HepG2 (cell line): ENCODE data around the gene CFTR. TPM values are rescaled to one million over a fixed set of nuclear protein-coding genes. Genes with fewer than 3 reads are reported as not detected.

ENCODE experiments used
- ATAC-seq: fragments of 200-7000 bp; cut with Tn5 transposase; 3 replicates; pipeline ENCODE4 v1.9.1; 2020; ENCODE audit warnings: mild to moderate bottlenecking, moderate library complexity
- Bru-seq: library from RNA; stranded (reverse); fragments of 400-500 nt; gene quantifications from one replicate; lab custom pipeline; 2021; lab: Mats Ljungman, UMichigan
- BruChase-seq, 2 experiments: library from RNA; stranded (reverse); fragments of 400-500 nt; gene quantifications; one replicate each; lab custom pipeline; 2021; lab: Mats Ljungman, UMichigan
- BruUV-seq: library from RNA; stranded (reverse); fragments of 400-500 nt; replicated peaks from 2 replicates; lab custom pipeline; 2021; lab: Mats Ljungman, UMichigan
- CTCF ChIA-PET: fragments of 300-600 bp; formaldehyde crosslinking; extraction: SDS; loops from one replicate; lab custom pipeline; 2021; ENCODE audit warnings: low total read pairs, inconsistent platforms, low intra/inter-chr PET ratio; lab: Yijun Ruan, JAX
- POLR2A ChIA-PET: fragments of 350-600 bp; sonication (Branson Sonifier 250); formaldehyde crosslinking; loops from one replicate; lab custom pipeline; 2020; ENCODE audit warnings: antibody characterized with exemption, inconsistent platforms; lab: Yijun Ruan, JAX
- DNase-seq: peaks from one replicate; pipeline ENCODE4 v3.0.0-alpha.2; 2015; ENCODE audit warnings: low spot score
- FAIRE-seq: peaks from 3 replicates; lab custom pipeline; 2011; peaks lifted over from hg19 to GRCh38; lab: Jason Lieb, UNC
- H2AFZ ChIP-seq: one replicate; pipeline ENCODE4 v1.6.1; 2011; ENCODE audit warnings: low read length, inconsistent platforms
- H3K27ac ChIP-seq: fragments of 300-600 bp; 3 replicates; pipeline ENCODE4 v1.8.0; 2011; ENCODE audit warnings: mixed run types, mild to moderate bottlenecking, mixed read lengths, low read length, inconsistent platforms; ENCODE audit not compliant: insufficient read depth; ENCODE audit errors: extremely low read length
- H3K27me3 ChIP-seq, 2 experiments: fragments of 200-600 bp in 1 of 2; 2 replicates in 1 of 2; 3 replicates in 1 of 2; pipeline versions ENCODE4 v1.6.0 to v1.8.0; 2011; ENCODE audit warnings: low read length in 2 of 2, mild to moderate bottlenecking in 2 of 2, moderate library complexity in 2 of 2, inconsistent platforms in 1 of 2; ENCODE audit not compliant: insufficient read depth in 2 of 2, control insufficient read depth in 1 of 2
- H3K36me3 ChIP-seq, 2 experiments: fragments of 200-600 bp in 1 of 2; replicated peaks in 1 of 2; 2 replicates in 1 of 2; 3 replicates in 1 of 2; pipeline versions ENCODE4 v1.5.1 to v1.8.0; 2011; ENCODE audit warnings: low read length in 2 of 2, inconsistent platforms in 1 of 2; ENCODE audit not compliant: insufficient read depth in 2 of 2, control insufficient read depth in 1 of 2
- H3K4me1 ChIP-seq: 2 replicates; pipeline ENCODE4 v1.5.1; 2012; ENCODE audit warnings: low read length, inconsistent platforms; ENCODE audit not compliant: insufficient read depth
- H3K4me2 ChIP-seq: 2 replicates; pipeline ENCODE4 v1.6.0; 2011; ENCODE audit warnings: low read depth, low read length, inconsistent platforms
- H3K4me3 ChIP-seq, 3 experiments: fragments of 200-600 bp in 1 of 3; sonication (generic), shearing (Covaris generic) in 1 of 3; replicated peaks in 1 of 3; 2 replicates each; pipeline ENCODE4 v1.5.1; 2011 to 2016; ENCODE audit warnings: low read length in 3 of 3, inconsistent platforms in 2 of 3, low read depth in 2 of 3, mild to moderate bottlenecking in 2 of 3, control low read depth in 1 of 3, mixed read lengths in 1 of 3; ENCODE audit not compliant: insufficient read depth in 1 of 3
- H3K79me2 ChIP-seq: one replicate; pipeline ENCODE4 v1.6.1; 2011; ENCODE audit warnings: low read length, inconsistent platforms; ENCODE audit not compliant: insufficient read depth
- H3K9ac ChIP-seq: 2 replicates; pipeline ENCODE4 v1.6.0; 2011; ENCODE audit warnings: mild to moderate bottlenecking, low read depth, low read length, inconsistent platforms; ENCODE audit not compliant: insufficient read depth
- H3K9me3 ChIP-seq: 2 replicates; pipeline ENCODE4 v1.5.1; 2012; ENCODE audit warnings: mild to moderate bottlenecking, low read length
- H4K20me1 ChIP-seq: 2 replicates; pipeline ENCODE4 v1.6.0; 2011; ENCODE audit warnings: inconsistent platforms, mild to moderate bottlenecking, low read length, moderate library complexity; ENCODE audit not compliant: insufficient read depth
- AGO1 ChIP-seq: fragments of 200-400 bp; formaldehyde crosslinking; IDR thresholded peaks from 2 replicates; pipeline ENCODE4 v1.6.1; 2017; ENCODE audit warnings: mild to moderate bottlenecking, low read depth, low read length, moderate library complexity; ENCODE audit not compliant: poor library complexity, severe bottlenecking
- DNMT3B ChIP-seq: conservative IDR thresholded peaks from 2 replicates; pipeline ENCODE4 v1.6.1; 2016; ENCODE audit warnings: missing biosample characterization, control low read depth
- GABPB1 ChIP-seq: IDR thresholded peaks from 2 replicates; pipeline ENCODE4 v1.6.1; 2016; ENCODE audit warnings: mild to moderate bottlenecking, missing genetic modification reagents, moderate library complexity, missing compliant biosample characterization
- PAF1 ChIP-seq: IDR thresholded peaks from 2 replicates; pipeline ENCODE4 v1.6.1; 2016; ENCODE audit warnings: missing genetic modification reagents, missing compliant biosample characterization
- TP53 ChIP-seq: sonication (generic); formaldehyde crosslinking; conservative IDR thresholded peaks from 2 replicates; pipeline ENCODE4 v1.4.0; 2020; ENCODE audit warnings: missing genetic modification reagents
- ZNF20 ChIP-seq: sonication (generic); formaldehyde crosslinking; IDR thresholded peaks from 2 replicates; pipeline ENCODE4 v1.4.0; 2020; ENCODE audit warnings: mild to moderate bottlenecking, moderate library complexity, missing genetic modification reagents
- ZNF251 ChIP-seq: sonication (generic); formaldehyde crosslinking; IDR thresholded peaks from 2 replicates; pipeline ENCODE4 v1.9.0; 2021; ENCODE audit warnings: mild to moderate bottlenecking, missing genetic modification reagents
- ZSCAN25 ChIP-seq: sonication (generic); formaldehyde crosslinking; IDR thresholded peaks from 2 replicates; pipeline ENCODE4 v1.8.0; 2022; ENCODE audit warnings: mild to moderate bottlenecking, missing genetic modification reagents
- WGBS: methylation state at CpG from one replicate; pipeline ENCODE4 v1.1.6; 2017; ENCODE audit warnings: low lambda C conversion rate; 5-methylcytosine and 5-hydroxymethylcytosine counted together
- in situ Hi-C: cut with HindIII; loops from 2 replicates; pipeline ENCODE4 v1.10.0; 2017; ENCODE audit warnings: low pct_unique_long_range_greater_than_20kb; ENCODE audit not compliant: extremely low pct_ligation_motif_present
- intact Hi-C: fragments of 100-400 bp; cut with micrococcal nuclease; formaldehyde crosslinking; loops from one replicate; pipeline ENCODE4 v1.10.0; 2022; ENCODE audit not compliant: unreplicated experiment
- long read RNA-seq, 2 experiments: library from RNA in 1 of 2; library from polyadenylated mRNA in 1 of 2; stranded (forward) in 1 of 2; unstranded in 1 of 2; transcript quantifications; one replicate each; pipeline ENCODE4 v2.0.0, GENCODE V29; 2019 to 2022
- polyA minus RNA-seq, 3 experiments: library from RNA; depleted of rRNA, polyadenylated mRNA; stranded (reverse); fragments of >200 nt; gene quantifications; 2 replicates each; pipeline ENCODE4 v1.2.3, GENCODE V29; 2011; ENCODE audit warnings: low replicate concordance in 1 of 3
- polyA plus RNA-seq, 8 experiments: library from polyadenylated mRNA; depleted of rRNA in 3 of 8; stranded (reverse) in 7 of 8; unstranded in 1 of 8; fragments of >200 nt; fragmentation: Illumina TruSeq in 4 of 8; extraction: Trizol in 4 of 8; gene quantifications; 2 replicates each; pipeline versions ENCODE4 v1.2.1 to v1.2.3, GENCODE V29; 2011 to 2016; ENCODE audit warnings: low read depth in 4 of 8, missing spikeins in 1 of 8, mixed read lengths in 1 of 8; ENCODE audit not compliant: insufficient read depth in 1 of 8
- total RNA-seq, 5 experiments: library from RNA; depleted of rRNA; stranded (reverse); fragments of >200 nt; fragmentation: Illumina TruSeq; extraction: Trizol; gene quantifications; 2 replicates each; pipeline ENCODE4 v1.2.3, GENCODE V29; 2016; ENCODE audit warnings: low read depth in 1 of 5
- TF ChIP-seq, protein P1 (sequence below): sonication (generic); formaldehyde crosslinking; IDR thresholded peaks from 2 replicates; pipeline ENCODE4 v1.4.0; 2020; ENCODE audit warnings: missing genetic modification reagents, mild to moderate bottlenecking, borderline replicate concordance

The CFTR gene
- total RNA-seq (2016; rRNA removed; fragmentation: Illumina TruSeq; extraction: Trizol) (not detected in 2 replicates), polyA plus RNA-seq (2011; rRNA removed) (not detected in 2 replicates), polyA minus RNA-seq (2011; rRNA and poly(A)+ RNA removed; ENCODE audit: low replicate concordance) (0.05 TPM in 1 of 2 replicates, not detected in the other), Bru-seq, nascent RNA (percentile 2 among the genes with signal in this experiment), BruChase-seq, experiment 1, labeled RNA remaining after a 6-hour chase (not detected), BruChase-seq, experiment 2, labeled RNA remaining after a 2-hour chase (percentile 2 among the genes with signal in this experiment)
- total RNA-seq (2016; cell fraction: cytosol; rRNA removed; fragmentation: Illumina TruSeq; extraction: Trizol; ENCODE audit: low read depth), result not detected in 2 replicates
- not detected in 2 replicates for total RNA-seq (2016; cell fraction: insoluble cytoplasmic fraction; rRNA removed; fragmentation: Illumina TruSeq; extraction: Trizol)
- not detected in 2 replicates for total RNA-seq (2016; cell fraction: membrane; rRNA removed; fragmentation: Illumina TruSeq; extraction: Trizol)
- not detected in 2 replicates for total RNA-seq (2016; cell fraction: nucleus; rRNA removed; fragmentation: Illumina TruSeq; extraction: Trizol)
- not detected in 2 replicates for polyA plus RNA-seq (2011; cell fraction: cytosol; rRNA removed)
- polyA plus RNA-seq (2011; cell fraction: nucleus; rRNA removed), result not detected in 2 replicates
- polyA plus RNA-seq (2012), result not detected in 2 replicates
- polyA plus RNA-seq (2016; cell fraction: cytosol; fragmentation: Illumina TruSeq; extraction: Trizol; ENCODE audit: low read depth), result not detected in 2 replicates
- not detected in 2 replicates for polyA plus RNA-seq (2016; cell fraction: insoluble cytoplasmic fraction; fragmentation: Illumina TruSeq; extraction: Trizol; ENCODE audit: low read depth)
- not detected in 2 replicates for polyA plus RNA-seq (2016; cell fraction: membrane; fragmentation: Illumina TruSeq; extraction: Trizol; ENCODE audit: low read depth)
- not detected in 2 replicates for polyA plus RNA-seq (2016; cell fraction: nucleus; fragmentation: Illumina TruSeq; extraction: Trizol; ENCODE audit: insufficient read depth, low read depth)
- polyA minus RNA-seq (2011; cell fraction: cytosol; rRNA and poly(A)+ RNA removed), result not detected in 2 replicates
- not detected in 2 replicates for polyA minus RNA-seq (2011; cell fraction: nucleus; rRNA and poly(A)+ RNA removed)
- long read RNA-seq, experiment 1, result 0 reads
- long read RNA-seq, experiment 2, result 0 reads

DNA sequence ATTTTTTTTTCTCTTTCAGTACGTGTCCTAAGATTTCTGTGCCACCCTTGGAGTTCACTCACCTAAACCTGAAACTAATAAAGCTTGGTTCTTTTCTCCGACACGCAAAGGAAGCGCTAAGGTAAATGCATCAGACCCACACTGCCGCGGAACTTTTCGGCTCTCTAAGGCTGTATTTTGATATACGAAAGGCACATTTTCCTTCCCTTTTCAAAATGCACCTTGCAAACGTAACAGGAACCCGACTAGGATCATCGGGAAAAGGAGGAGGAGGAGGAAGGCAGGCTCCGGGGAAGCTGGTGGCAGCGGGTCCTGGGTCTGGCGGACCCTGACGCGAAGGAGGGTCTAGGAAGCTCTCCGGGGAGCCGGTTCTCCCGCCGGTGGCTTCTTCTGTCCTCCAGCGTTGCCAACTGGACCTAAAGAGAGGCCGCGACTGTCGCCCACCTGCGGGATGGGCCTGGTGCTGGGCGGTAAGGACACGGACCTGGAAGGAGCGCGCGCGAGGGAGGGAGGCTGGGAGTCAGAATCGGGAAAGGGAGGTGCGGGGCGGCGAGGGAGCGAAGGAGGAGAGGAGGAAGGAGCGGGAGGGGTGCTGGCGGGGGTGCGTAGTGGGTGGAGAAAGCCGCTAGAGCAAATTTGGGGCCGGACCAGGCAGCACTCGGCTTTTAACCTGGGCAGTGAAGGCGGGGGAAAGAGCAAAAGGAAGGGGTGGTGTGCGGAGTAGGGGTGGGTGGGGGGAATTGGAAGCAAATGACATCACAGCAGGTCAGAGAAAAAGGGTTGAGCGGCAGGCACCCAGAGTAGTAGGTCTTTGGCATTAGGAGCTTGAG is at the start of gene CFTR:
CFTR (plus strand) TSS at position 801 of the 830 bp plus-strand sequence. CDS start 70 bp downstream, outside the sequence.
- no peak within 1 kb of the TSS for H3K27ac ChIP-seq
- intact Hi-C loops (loop anchor here (10.0 kb wide), 1 partner anchor 175 kb away; no protein-coding TSS in a partner anchor), in situ Hi-C loops (no loop called here)
- H3K79me2 ChIP-seq, result no peaks in the 10 kb centered on the region
- H3K4me3 ChIP-seq, result no peak within 1 kb of the TSS
- no TSS peak for BruUV-seq
- H3K27me3 ChIP-seq, result peaks cover 0 to 8% of the 10 kb centered on the region in 2 experiments; a peak in 1 of 5 replicates
- no peaks in the 10 kb centered on the region for H3K36me3 ChIP-seq
- ChIA-PET POLR2A (no interaction called here), CTCF (no interaction called here)
- no peak within 1 kb of the TSS for H3K9ac ChIP-seq
- FAIRE-seq (no peak), DNase-seq (no peak), ATAC-seq (no peak)
- H3K4me2 ChIP-seq, result no peak within 1 kb of the TSS
- no peaks in the 10 kb centered on the region for H4K20me1 ChIP-seq
- H3K4me1 ChIP-seq, result no peaks in the 10 kb centered on the region
- WGBS, result 48% methylated on average over 45 of the region's 45 CpGs
- no peaks in the 10 kb centered on the region for H3K9me3 ChIP-seq
- no peak within 1 kb of the TSS for H2AFZ ChIP-seq
- TF ChIP-seq ZNF251 (no peak), ZSCAN25 (CRISPR knock-in tag) (no peak), TP53 (CRISPR knock-in tag) (no peak), AGO1 (no peak), GABPB1 (CRISPR knock-in tag) (no peak), PAF1 (CRISPR knock-in tag) (no peak), DNMT3B (no peak), ZNF20 (CRISPR knock-in tag) (no peak)
- TF ChIP-seq, protein P1, sequence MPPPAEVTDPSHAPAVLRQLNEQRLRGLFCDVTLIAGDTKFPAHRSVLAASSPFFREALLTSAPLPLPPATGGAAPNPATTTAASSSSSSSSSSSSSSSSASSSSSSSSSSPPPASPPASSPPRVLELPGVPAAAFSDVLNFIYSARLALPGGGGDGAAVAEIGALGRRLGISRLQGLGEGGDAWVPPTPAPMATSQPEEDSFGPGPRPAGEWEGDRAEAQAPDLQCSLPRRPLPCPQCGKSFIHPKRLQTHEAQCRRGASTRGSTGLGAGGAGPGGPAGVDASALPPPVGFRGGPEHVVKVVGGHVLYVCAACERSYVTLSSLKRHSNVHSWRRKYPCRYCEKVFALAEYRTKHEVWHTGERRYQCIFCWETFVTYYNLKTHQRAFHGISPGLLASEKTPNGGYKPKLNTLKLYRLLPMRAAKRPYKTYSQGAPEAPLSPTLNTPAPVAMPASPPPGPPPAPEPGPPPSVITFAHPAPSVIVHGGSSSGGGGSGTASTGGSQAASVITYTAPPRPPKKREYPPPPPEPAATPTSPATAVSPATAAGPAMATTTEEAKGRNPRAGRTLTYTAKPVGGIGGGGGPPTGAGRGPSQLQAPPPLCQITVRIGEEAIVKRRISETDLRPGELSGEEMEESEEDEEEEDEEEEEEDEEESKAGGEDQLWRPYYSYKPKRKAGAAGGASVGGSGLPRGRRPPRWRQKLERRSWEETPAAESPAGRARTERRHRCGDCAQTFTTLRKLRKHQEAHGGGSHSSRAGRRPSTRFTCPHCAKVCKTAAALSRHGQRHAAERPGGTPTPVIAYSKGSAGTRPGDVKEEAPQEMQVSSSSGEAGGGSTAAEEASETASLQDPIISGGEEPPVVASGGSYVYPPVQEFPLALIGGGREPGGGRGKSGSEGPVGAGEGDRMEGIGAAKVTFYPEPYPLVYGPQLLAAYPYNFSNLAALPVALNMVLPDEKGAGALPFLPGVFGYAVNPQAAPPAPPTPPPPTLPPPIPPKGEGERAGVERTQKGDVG (CRISPR knock-in tag), result no peak
